Ishikawa (cell line): ENCODE results near the gene PLXNA4.

ENCODE experiments used
- CEBPB ChIP-seq: IDR thresholded peaks from 2 replicates; pipeline ENCODE4 v1.6.1; 2012
- CREB1 ChIP-seq: IDR thresholded peaks from 2 replicates; pipeline ENCODE4 v1.6.1; 2012; ENCODE audit warnings: low read depth
- EGR1 ChIP-seq: IDR thresholded peaks from 2 replicates; pipeline ENCODE4 v1.6.1; 2012
- EP300 ChIP-seq: IDR thresholded peaks from 2 replicates; pipeline ENCODE4 v1.6.1; 2012; ENCODE audit warnings: borderline replicate concordance
- FOXM1 ChIP-seq: IDR thresholded peaks from 2 replicates; pipeline ENCODE4 v1.6.1; 2012; ENCODE audit warnings: low read depth, borderline replicate concordance
- MAX ChIP-seq: IDR thresholded peaks from 2 replicates; pipeline ENCODE4 v1.6.1; 2012
- NFIC ChIP-seq: IDR thresholded peaks from 2 replicates; pipeline ENCODE4 v1.6.1; 2012
- RAD21 ChIP-seq: IDR thresholded peaks from 2 replicates; pipeline ENCODE4 v1.6.1; 2012; ENCODE audit warnings: low read depth
- REST ChIP-seq: IDR thresholded peaks from 2 replicates; pipeline ENCODE4 v1.6.1; 2012; ENCODE audit warnings: low read depth, mild to moderate bottlenecking
- TAF1 ChIP-seq: IDR thresholded peaks from 2 replicates; pipeline ENCODE4 v1.6.1; 2012; ENCODE audit warnings: low read depth, mild to moderate bottlenecking
- TCF12 ChIP-seq: IDR thresholded peaks from 2 replicates; pipeline ENCODE4 v1.6.1; 2012; ENCODE audit warnings: low read depth
- TEAD4 ChIP-seq: IDR thresholded peaks from 2 replicates; pipeline ENCODE4 v1.6.1; 2012
- USF1 ChIP-seq: IDR thresholded peaks from 2 replicates; pipeline ENCODE4 v1.6.1; 2012
- YY1 ChIP-seq: IDR thresholded peaks from 2 replicates; pipeline ENCODE4 v1.6.1; 2012; ENCODE audit warnings: low read depth
- ZBTB7A ChIP-seq: IDR thresholded peaks from 2 replicates; pipeline ENCODE4 v1.6.1; 2012; ENCODE audit warnings: low read depth

PLXNA4 gene

DNA sequence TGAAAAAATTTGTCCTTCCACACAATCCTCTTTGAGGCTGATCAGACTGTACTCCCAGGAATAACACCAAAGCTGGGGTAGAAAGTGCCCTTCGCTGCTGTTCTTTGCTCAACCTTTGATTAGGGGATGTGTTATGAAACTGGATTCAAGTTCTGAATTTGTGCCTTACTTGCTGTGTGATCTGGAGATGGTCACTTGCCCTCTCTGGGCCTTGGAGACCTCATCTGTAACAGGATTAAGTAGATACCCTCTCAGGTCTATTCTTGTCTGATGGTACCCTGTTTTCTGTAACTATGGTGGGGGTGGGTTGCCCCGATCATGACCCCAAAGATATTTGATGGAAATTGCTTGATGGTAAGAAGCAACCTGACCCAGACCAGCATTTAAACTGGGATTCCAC is 368.5 kb downstream of the PLXNA4 start:
- TF ChIP-seq TEAD4, result no peak
- TF ChIP-seq ZBTB7A, result no peak
- no peak for TF ChIP-seq EP300
- no peak for TF ChIP-seq NFIC
- TF ChIP-seq TCF12, result no peak
- TF ChIP-seq USF1, result no peak
- no peak for TF ChIP-seq EGR1
- TF ChIP-seq TAF1, result no peak
- TF ChIP-seq CEBPB, result no peak

DNA sequence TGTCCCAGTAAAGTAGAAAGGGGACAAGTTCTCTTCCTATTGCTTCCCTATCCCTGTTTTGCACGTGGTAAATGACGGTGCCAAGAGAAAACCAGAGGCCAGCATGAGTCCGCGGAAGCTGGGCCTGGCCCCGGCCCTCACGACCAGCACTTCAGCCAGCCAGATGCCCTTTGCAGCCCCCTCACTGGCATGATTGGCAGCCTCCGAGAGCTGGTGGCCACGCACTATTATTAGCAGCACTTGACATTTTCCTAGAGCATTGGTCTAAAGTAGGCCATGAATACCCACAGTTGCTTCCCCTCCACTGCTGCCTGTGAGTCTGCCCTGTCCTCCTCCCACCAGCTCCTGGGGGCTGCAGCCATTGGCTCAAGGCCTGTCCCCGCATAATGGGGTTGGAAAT is 369.1 kb downstream of the PLXNA4 start:
- TF ChIP-seq TAF1 (no peak), TEAD4 (no peak), ZBTB7A (no peak), MAX (no peak), TCF12 (no peak), CEBPB (no peak), EGR1 (no peak), FOXM1 (no peak), CREB1 (no peak), EP300 (no peak), RAD21 (no peak), REST (no peak), NFIC (no peak)

- TF ChIP-seq RAD21 (no peak), CEBPB (no peak), EGR1 (no peak)
These were observed 369.7 kb downstream of the PLXNA4 start for GRCh38 chr7:132206594-132206993.

DNA sequence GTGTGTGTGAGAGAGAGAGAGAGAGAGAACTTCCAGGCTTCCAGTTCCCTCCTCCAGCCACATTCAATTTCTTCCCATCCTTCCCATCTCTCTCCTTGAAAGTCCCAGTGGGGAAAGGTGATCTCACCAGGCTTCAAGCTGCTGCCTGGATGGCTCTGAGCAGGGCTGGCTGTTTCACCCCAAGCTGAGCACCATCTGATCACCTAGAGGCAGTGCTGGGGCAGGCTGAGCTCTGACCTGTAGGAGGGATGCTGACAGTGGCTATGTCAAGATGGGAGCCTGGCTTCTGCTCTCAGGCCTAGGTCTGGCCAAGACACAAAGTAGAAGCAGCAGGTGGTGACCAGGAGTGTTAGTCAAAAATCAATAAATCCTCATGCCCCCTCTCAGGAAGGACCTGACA is 370.8 kb downstream of the PLXNA4 start:
- no peak for TF ChIP-seq EGR1
- TF ChIP-seq EP300, result no peak
- no peak for TF ChIP-seq USF1
- no peak for TF ChIP-seq NFIC
- TF ChIP-seq FOXM1, result no peak
- no peak for TF ChIP-seq CREB1
- no peak for TF ChIP-seq YY1
- TF ChIP-seq TAF1, result no peak
- no peak for TF ChIP-seq ZBTB7A
- TF ChIP-seq MAX, result no peak
- TF ChIP-seq RAD21, result no peak
- TF ChIP-seq REST, result no peak
- TF ChIP-seq CEBPB, result no peak
- no peak for TF ChIP-seq TCF12
- TF ChIP-seq TEAD4, result no peak

- TF ChIP-seq REST (no peak), CEBPB (no peak), NFIC (no peak), CREB1 (no peak), TEAD4 (no peak), EP300 (no peak), EGR1 (no peak), USF1 (no peak), MAX (no peak)
These were observed 373.2 kb downstream of the PLXNA4 start for GRCh38 chr7:132203021-132203420.
